Neural cell (in vitro differentiated cells): ENCODE data around the gene POLR1E.

Experiments used
- CTCF ChIP-seq: fragments of 450-650 bp; IDR thresholded peaks from 2 replicates; pipeline ENCODE4 v1.5.1; 2014; ENCODE audit warnings: antibody characterized with exemption, mild to moderate bottlenecking, moderate library complexity; ENCODE audit not compliant: poor library complexity, severe bottlenecking
- EZH2 ChIP-seq: fragments of 200-600, 300-800 bp; shearing (Covaris generic), sonication (generic); IDR thresholded peaks from 2 replicates; pipeline ENCODE4 v1.6.1; 2014; ENCODE audit warnings: antibody characterized with exemption, low read length, borderline replicate concordance, mild to moderate bottlenecking; ENCODE audit not compliant: insufficient read depth, poor library complexity, severe bottlenecking

DNA sequence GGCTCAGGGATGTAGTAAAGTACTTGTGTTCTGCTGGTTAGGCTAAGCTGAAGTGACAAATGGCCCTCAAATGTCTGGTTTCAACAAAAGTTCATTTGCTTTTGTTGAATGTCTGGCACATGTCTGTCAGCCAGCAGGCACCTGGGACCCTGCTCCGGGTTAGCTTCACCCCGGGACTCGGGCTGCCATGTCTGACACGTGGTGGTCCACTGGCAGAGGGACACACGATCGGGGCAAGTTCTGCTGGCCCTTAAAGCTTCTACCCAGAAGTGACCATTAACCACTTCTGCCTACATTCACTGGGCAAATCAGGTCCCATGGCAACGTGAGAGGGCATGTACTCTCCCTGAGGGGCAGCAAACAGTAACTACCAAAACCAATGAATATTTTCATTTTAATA is 23.8 kb downstream of the POLR1E start:
- TF ChIP-seq CTCF: no peak
- TF ChIP-seq EZH2: no peak
